ENCODE results near the gene CHD6.

DNA sequence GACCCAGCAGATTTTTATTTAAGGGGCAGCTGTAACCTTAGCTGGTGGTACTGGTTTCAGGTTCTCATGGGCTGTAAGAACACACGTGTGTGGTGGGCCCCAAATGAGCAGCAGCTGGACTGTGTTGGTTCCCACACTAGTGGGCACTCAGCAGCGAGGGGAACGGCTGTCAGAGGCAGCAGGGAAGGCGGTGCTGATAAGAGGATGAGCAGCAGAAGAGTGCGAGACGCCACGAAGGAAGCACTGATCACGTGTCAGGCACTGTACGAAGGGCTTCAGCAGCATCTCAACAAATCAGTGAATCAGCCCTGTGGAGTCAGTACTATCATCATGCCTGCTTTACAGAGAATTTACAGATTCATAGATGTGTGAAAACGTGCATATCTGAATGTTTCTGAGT is 210.6 kb downstream of the CHD6 start:
- TF ChIP-seq POLR2A (IDR thresholded peaks at IDR 0.05; ENCODE audit: low read depth, low read length) (no peak), POLR2AphosphoS5 (IDR thresholded peaks at IDR 0.05; ENCODE audit: low read depth, low read length) (no peak)

Measured in GM12891 (cell line).